OCI-LY7 (cell line): ENCODE data around the gene GPATCH2L. TPM values are rescaled to one million over a fixed set of nuclear protein-coding genes. Genes with fewer than 3 reads are reported as not detected.

ENCODE experiments used
- BruUV-seq: library from RNA; stranded (reverse); fragments of 400-500 nt; replicated peaks from 2 replicates; lab custom pipeline; 2021; lab: Mats Ljungman, UMichigan
- CTCF ChIA-PET: fragments of 300-600 bp; sonication (Branson Sonifier 250); formaldehyde crosslinking; loops from one replicate; lab custom pipeline; 2022; ENCODE audit warnings: antibody characterized with exemption; ENCODE audit not compliant: unreplicated experiment; lab: Charles Lee
- POLR2A ChIA-PET: fragments of 300-600 bp; sonication (Branson Sonifier 250); formaldehyde crosslinking; loops from one replicate; lab custom pipeline; 2022; ENCODE audit warnings: antibody characterized with exemption; lab: Charles Lee
- DNase-seq: peaks from one replicate; pipeline ENCODE4 v3.0.0-alpha.2; 2015; ENCODE audit warnings: low spot score
- H2AFZ ChIP-seq: fragments of 200-600 bp; sonication (generic), shearing (Covaris generic); 2 replicates; pipeline ENCODE4 v1.6.1; 2014; ENCODE audit warnings: mild to moderate bottlenecking, antibody characterized with exemption, low read length, moderate library complexity
- H3K27ac ChIP-seq: fragments of 200-600 bp; sonication (generic); 2 replicates; pipeline ENCODE4 v1.5.1; 2014; ENCODE audit warnings: mixed run types, low read depth, mild to moderate bottlenecking, moderate library complexity, low read length, inconsistent platforms; ENCODE audit not compliant: poor library complexity, severe bottlenecking
- H3K36me3 ChIP-seq: fragments of 200-600 bp; sonication (generic); 2 replicates; pipeline ENCODE4 v1.6.1; 2014; ENCODE audit warnings: mild to moderate bottlenecking, antibody characterized with exemption, low read length, moderate library complexity, mixed read lengths; ENCODE audit not compliant: insufficient read depth
- H3K4me1 ChIP-seq: fragments of 200-600 bp; sonication (generic); 2 replicates; pipeline ENCODE4 v1.5.1; 2014; ENCODE audit warnings: mild to moderate bottlenecking, low read length; ENCODE audit not compliant: insufficient read depth, poor library complexity, severe bottlenecking
- H3K4me2 ChIP-seq: fragments of 200-600 bp; sonication (generic); 2 replicates; pipeline ENCODE4 v1.6.1; 2014; ENCODE audit warnings: mild to moderate bottlenecking, low read length
- H3K4me3 ChIP-seq: fragments of 200-600 bp; sonication (generic); 2 replicates; pipeline ENCODE4 v1.5.1; 2014; ENCODE audit warnings: mild to moderate bottlenecking, low read depth, low read length; ENCODE audit not compliant: poor library complexity, severe bottlenecking
- H3K79me2 ChIP-seq: fragments of 200-600 bp; sonication (generic); 2 replicates; pipeline ENCODE4 v1.6.1; 2016; ENCODE audit warnings: low read depth, mild to moderate bottlenecking, low read length, moderate library complexity, mixed read lengths; ENCODE audit not compliant: insufficient read depth
- H3K9me2 ChIP-seq: fragments of 200-600 bp; sonication (generic); 2 replicates; pipeline ENCODE4 v1.6.1; 2016; ENCODE audit warnings: mild to moderate bottlenecking, low read length, mixed read lengths; ENCODE audit not compliant: insufficient read depth
- H3K9me3 ChIP-seq: fragments of 200-600 bp; sonication (generic); 2 replicates; pipeline ENCODE4 v1.6.1; 2014; ENCODE audit warnings: mild to moderate bottlenecking, mixed run types, low read length, mixed read lengths
- H4K20me1 ChIP-seq: fragments of 200-600 bp; sonication (generic); 2 replicates; pipeline ENCODE4 v1.6.1; 2014; ENCODE audit warnings: mild to moderate bottlenecking, antibody characterized with exemption, low read length, moderate library complexity, mixed read lengths; ENCODE audit not compliant: insufficient read depth
- CTCF ChIP-seq: fragments of 200-600 bp; sonication (generic); conservative IDR thresholded peaks from 2 replicates; pipeline ENCODE4 v1.5.1; 2014; ENCODE audit warnings: mild to moderate bottlenecking, antibody characterized with exemption, low read length, moderate library complexity, mixed read lengths
- EZH2phosphoT487 ChIP-seq: fragments of 200-600 bp; sonication (generic); IDR thresholded peaks from 2 replicates; pipeline ENCODE4 v1.6.1; 2018; ENCODE audit warnings: low read depth, borderline replicate concordance, mild to moderate bottlenecking, mixed run types, antibody characterized with exemption, low read length, moderate library complexity, mixed read lengths
- intact Hi-C: fragments of 100-400 bp; cut with micrococcal nuclease; formaldehyde crosslinking; loops from one replicate; pipeline ENCODE4 v1.10.0; 2022; ENCODE audit not compliant: unreplicated experiment
- total RNA-seq, 2 experiments: library from RNA; depleted of rRNA in 1 of 2; stranded (reverse); fragments of >200 nt in 1 of 2; shearing (Covaris generic) in 1 of 2; gene quantifications; 2 replicates each; pipeline ENCODE4 v1.2.3, GENCODE V29; 2014 to 2022

GPATCH2L gene
- total RNA-seq, 2 experiments from 2014 or later, result 41.9 to 59.0 TPM

- no peak for DNase-seq
- no peak overlapping the region for H3K27ac ChIP-seq
- TF ChIP-seq CTCF, result no peak
- TF ChIP-seq EZH2phosphoT487, result no peak
- H3K79me2 ChIP-seq, result no peaks in the 10 kb centered on the region
- peaks cover 9% of the 10 kb centered on the region for H3K9me3 ChIP-seq
- H3K36me3 ChIP-seq, result no peaks in the 10 kb centered on the region
- ChIA-PET POLR2A (no interaction called here), CTCF (no interaction called here)
- H3K4me3 ChIP-seq, result no peak overlapping the region
- no peaks in the 10 kb centered on the region for H3K9me2 ChIP-seq
- no peak overlapping the region for H2AFZ ChIP-seq
- BruUV-seq, result no TSS peak
- no peaks in the 10 kb centered on the region for H4K20me1 ChIP-seq
- intact Hi-C loops, result no loop called here
- H3K4me1 ChIP-seq, result no peaks in the 10 kb centered on the region
- no peak overlapping the region for H3K4me2 ChIP-seq
These were observed 12.7 kb upstream of the GPATCH2L start for GRCh38 chr14:76138758-76139723.

GRCh38 chr14:76143642-76144041 lies 8.1 kb upstream of the GPATCH2L start:
- CTCF ChIA-PET, result no interaction called here
- no peak overlapping the region for H2AFZ ChIP-seq
- H3K79me2 ChIP-seq, result no peaks in the 10 kb centered on the region
- POLR2A ChIA-PET, result no interaction called here
- H3K27ac ChIP-seq, result no peak overlapping the region
- H3K4me1 ChIP-seq, result no peaks in the 10 kb centered on the region
- no peak overlapping the region for H3K4me2 ChIP-seq
- no peak for DNase-seq
- peaks cover 15% of the 10 kb centered on the region for H3K9me3 ChIP-seq
- H3K36me3 ChIP-seq, result no peaks in the 10 kb centered on the region
- TF ChIP-seq EZH2phosphoT487 (no peak), CTCF (no peak)
- H3K4me3 ChIP-seq, result no peak overlapping the region
- no TSS peak for BruUV-seq
- no peaks in the 10 kb centered on the region for H3K9me2 ChIP-seq
- intact Hi-C loops, result no loop called here
- no peaks in the 10 kb centered on the region for H4K20me1 ChIP-seq

- intact Hi-C loops, result no loop called here
- TF ChIP-seq EZH2phosphoT487 (no peak), CTCF (no peak)
- Histone ChIP-seq H3K4me3 (no peak overlapping the region), H3K4me2 (no peak overlapping the region), H3K9me2 (no peaks in the 10 kb centered on the region), H2AFZ (no peak overlapping the region), H4K20me1 (no peaks in the 10 kb centered on the region), H3K27ac (no peak overlapping the region), H3K9me3 (peaks cover 20% of the 10 kb centered on the region), H3K4me1 (peaks cover 8% of the 10 kb centered on the region), H3K79me2 (no peaks in the 10 kb centered on the region; the same call in 1 of the 2 replicates), H3K36me3 (no peaks in the 10 kb centered on the region)
- BruUV-seq, result no TSS peak
- DNase-seq, result no peak
- CTCF ChIA-PET, result no interaction called here
- POLR2A ChIA-PET, result no interaction called here
These were observed 4.7 kb upstream of the GPATCH2L start for GRCh38 chr14:76146976-76147375.
